CD14-positive monocyte (primary cell): ENCODE results near the gene PLAAT4. TPM values are rescaled to one million over a fixed set of nuclear protein-coding genes. Genes with fewer than 3 reads are reported as not detected.

ENCODE experiments used
- DNase-seq, 3 donors: peaks; one replicate each; pipeline ENCODE4 v3.0.0-alpha.2; 2011 to 2022
- H2AFZ ChIP-seq: 2 replicates; pipeline ENCODE4 v1.6.0; 2012; ENCODE audit warnings: mild to moderate bottlenecking, low read depth, low read length, inconsistent platforms; ENCODE audit not compliant: insufficient read depth, poor library complexity, severe bottlenecking
- H3K27ac ChIP-seq, 2 donors: 1 replicate in 1 of 2; 2 replicates in 1 of 2; pipeline ENCODE4 v1.5.1; 2012 to 2013; ENCODE audit warnings: low read length in 2 of 2, control low read depth in 1 of 2, inconsistent platforms in 1 of 2, low read depth in 1 of 2, mild to moderate bottlenecking in 1 of 2
- H3K27me3 ChIP-seq, 2 donors: one replicate each; pipeline versions ENCODE4 v1.6.0 to v1.6.1; 2011 to 2013; ENCODE audit warnings: low read length in 2 of 2; ENCODE audit not compliant: control insufficient read depth in 2 of 2, insufficient read depth in 2 of 2
- H3K36me3 ChIP-seq, 2 donors: replicated peaks in 1 of 2; 1 replicate in 1 of 2; 2 replicates in 1 of 2; pipeline versions ENCODE4 v1.5.1 to v1.6.1; 2012 to 2013; ENCODE audit warnings: low read length in 2 of 2, control low read depth in 1 of 2, inconsistent platforms in 1 of 2, mild to moderate bottlenecking in 1 of 2; ENCODE audit not compliant: insufficient read depth in 2 of 2, control insufficient read depth in 1 of 2
- H3K4me1 ChIP-seq, 2 donors: 1 replicate in 1 of 2; 2 replicates in 1 of 2; pipeline versions ENCODE4 v1.5.1 to v1.6.1; 2012 to 2013; ENCODE audit warnings: low read length in 2 of 2, control low read depth in 1 of 2, inconsistent platforms in 1 of 2, mild to moderate bottlenecking in 1 of 2, moderate library complexity in 1 of 2; ENCODE audit not compliant: insufficient read depth in 2 of 2, control insufficient read depth in 1 of 2
- H3K4me2 ChIP-seq: replicated peaks from 2 replicates; pipeline ENCODE3; 2012; ENCODE audit warnings: low read length, moderate library complexity, mild to moderate bottlenecking; ENCODE audit not compliant: poor library complexity, severe bottlenecking; ENCODE audit errors: extremely low read depth
- H3K4me3 ChIP-seq, 3 experiments: fragments of 200-600 bp in 1 of 3; sonication (generic) in 1 of 3; replicated peaks in 1 of 3; 1 replicate in 2 of 3; 2 replicates in 1 of 3; pipeline ENCODE4 v1.5.1; 2011 to 2013; ENCODE audit warnings: low read length in 3 of 3, mild to moderate bottlenecking in 3 of 3, control low read depth in 2 of 3, low read depth in 2 of 3, inconsistent platforms in 1 of 3, moderate library complexity in 1 of 3
- H3K79me2 ChIP-seq: 2 replicates; pipeline ENCODE4 v1.6.0; 2012; ENCODE audit warnings: mild to moderate bottlenecking, control low read depth, inconsistent platforms, low read length, moderate library complexity; ENCODE audit not compliant: insufficient read depth
- H3K9ac ChIP-seq: 2 replicates; pipeline ENCODE4 v1.6.0; 2017; ENCODE audit warnings: low read length, mild to moderate bottlenecking; ENCODE audit not compliant: insufficient read depth, poor library complexity, severe bottlenecking
- H3K9me3 ChIP-seq, 2 donors: replicated peaks in 1 of 2; 1 replicate in 1 of 2; 2 replicates in 1 of 2; pipeline versions ENCODE4 v1.5.1 to v1.6.1; 2012 to 2013; ENCODE audit warnings: low read length in 2 of 2, control low read depth in 1 of 2; ENCODE audit not compliant: control insufficient read depth in 1 of 2, insufficient read depth in 1 of 2
- H4K20me1 ChIP-seq: 2 replicates; pipeline ENCODE4 v1.6.0; 2012; ENCODE audit warnings: mild to moderate bottlenecking, low read length, control low read depth, moderate library complexity; ENCODE audit not compliant: insufficient read depth
- H3K27ac Mint-ChIP-seq, 7 donors: one replicate each; pipeline ENCODE4 v1.8.0; 2020; ENCODE audit warnings: mild to moderate bottlenecking in 7 of 7, mixed read lengths in 7 of 7, moderate library complexity in 6 of 7, inconsistent platforms in 2 of 7
- H3K27me3 Mint-ChIP-seq, 3 donors: one replicate each; pipeline ENCODE4 v1.8.0; 2021 to 2022; ENCODE audit warnings: low read depth in 3 of 3, mild to moderate bottlenecking in 3 of 3, mixed read lengths in 3 of 3, moderate library complexity in 3 of 3, inconsistent platforms in 1 of 3
- H3K36me3 Mint-ChIP-seq, 2 donors: one replicate each; pipeline ENCODE4 v1.8.0; 2020; ENCODE audit warnings: mixed read lengths in 2 of 2, inconsistent platforms in 1 of 2, mild to moderate bottlenecking in 1 of 2
- H3K4me1 Mint-ChIP-seq: one replicate; pipeline ENCODE4 v1.8.0; 2020; ENCODE audit warnings: mild to moderate bottlenecking, mixed read lengths
- H3K4me3 Mint-ChIP-seq, 2 donors: one replicate each; pipeline ENCODE4 v1.8.0; 2020; ENCODE audit warnings: mild to moderate bottlenecking in 2 of 2, mixed read lengths in 2 of 2, moderate library complexity in 1 of 2
- H3K9me3 Mint-ChIP-seq, 7 donors: one replicate each; pipeline ENCODE4 v1.8.0; 2020 to 2022; ENCODE audit warnings: mixed read lengths in 7 of 7, mild to moderate bottlenecking in 6 of 7, moderate library complexity in 6 of 7, inconsistent platforms in 2 of 7
- WGBS: methylation state at CpG from one replicate; pipeline ENCODE4 v1.1.5; 2013; ENCODE audit warnings: missing lambda C conversion rate; ENCODE audit not compliant: insufficient coverage; 5-methylcytosine and 5-hydroxymethylcytosine counted together
- intact Hi-C, 2 donors: fragments of 100-400 bp; cut with micrococcal nuclease; formaldehyde crosslinking; loops; one replicate each; pipeline versions ENCODE4 v1.15.0 to v1.15.1; 2023
- polyA minus RNA-seq: library from RNA; depleted of rRNA, polyadenylated mRNA; stranded (reverse); fragments of >200 nt; gene quantifications from 2 replicates; pipeline ENCODE4 v1.2.3, GENCODE V29; 2012
- polyA plus RNA-seq, 3 donors: library from polyadenylated mRNA; depleted of rRNA in 1 of 3; unstranded in 2 of 3; stranded (reverse) in 1 of 3; fragments of 300-500 nt in 2 of 3; fragments of >200 nt in 1 of 3; fragmentation: Illumina TruSeq in 2 of 3; gene quantifications; 1 replicate in 2 of 3; 2 replicates in 1 of 3; pipeline ENCODE4 v1.2.3, GENCODE V29; 2012 to 2021
- total RNA-seq, 12 experiments: library from RNA in 1 of 12; stranded (reverse) in 1 of 12; fragments of 120-200 nt in 1 of 12; gene quantifications; one replicate each; pipeline ENCODE4 v1.2.4 and lab custom pipeline; 2013 to 2026; ENCODE audit warnings: mixed read lengths in 6 of 12, inconsistent platforms in 1 of 12
- TF ChIP-seq, protein P1 (sequence below): fragments of 200-600 bp; IDR thresholded peaks from one replicate; pipeline ENCODE4 v1.8.0; 2022; ENCODE audit warnings: antibody characterized with exemption, mild to moderate bottlenecking

The PLAAT4 gene
- 75.1 TPM for total RNA-seq (2013)
- 100 to 1,000 TPM in 2 of 3 donors, 10 to 100 TPM in 1; 55.2 to 119 (median 101) TPM for polyA plus RNA-seq
- polyA minus RNA-seq = 23.3 and 61.0 TPM in 2 replicates
- total RNA-seq (lab: John Stamatoyannopoulos, UW) = 1.4 to 18.3 (median 13.1) reads per million in 11 experiments

DNA sequence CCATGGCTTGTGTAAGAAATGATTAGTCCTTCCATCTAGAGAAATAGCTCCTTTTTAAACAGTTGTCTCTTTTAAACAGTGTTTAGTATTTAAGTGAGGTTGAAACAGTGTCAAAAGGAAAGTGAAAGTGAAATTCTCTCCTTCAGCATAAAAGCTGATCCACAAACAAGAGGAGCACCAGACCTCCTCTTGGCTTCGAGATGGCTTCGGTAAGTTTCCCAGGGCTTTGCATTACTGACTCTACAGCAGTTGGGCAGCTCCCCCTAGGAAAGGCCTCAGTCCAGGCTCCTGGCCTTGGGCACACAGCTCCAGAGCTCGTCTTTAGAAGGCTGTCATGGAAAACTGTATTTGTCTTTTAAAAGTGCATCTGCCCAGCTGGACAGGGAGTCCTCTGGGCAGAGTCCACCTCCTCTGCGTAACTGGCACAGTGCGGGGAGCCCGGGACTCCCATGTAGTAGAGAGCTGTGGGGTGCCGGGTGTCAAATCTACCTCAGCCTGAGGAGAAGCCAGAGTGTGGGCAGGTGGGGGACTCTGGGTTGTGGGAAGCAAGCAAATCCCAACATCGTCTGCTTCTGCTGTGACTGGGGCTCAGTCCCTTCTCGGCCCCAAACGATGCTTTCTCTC lies at the start of gene PLAAT4:
TSS of gene PLAAT4 (plus strand) at position 140 of the 624 bp plus-strand sequence. CDS start at position 201, 61 bp downstream.
- peaks cover 4 to 9% of the 10 kb centered on the region in 2 donors for H3K36me3 Mint-ChIP-seq
- WGBS = 22% methylated on average over 7 of the region's 10 CpGs
- peak within 1 kb of the TSS; percentile 93 to 99 for H3K4me3 Mint-ChIP-seq
- Histone ChIP-seq H3K27me3 (no peaks in the 10 kb centered on the region), H3K4me2 (peak within 1 kb of the TSS; percentile 72), H2AFZ (peak within 1 kb of the TSS; percentile 84), H3K4me1 (peaks cover 27 to 31% of the 10 kb centered on the region in 2 donors), H3K9me3 (no peaks in the 10 kb centered on the region), H3K9ac (peak within 1 kb of the TSS; percentile 74), H3K36me3 (no peaks in the 10 kb centered on the region), H3K4me3 (peak within 1 kb of the TSS; percentile 71 to 79 (median 75)), H3K79me2 (no peaks in the 10 kb centered on the region), H4K20me1 (no peaks in the 10 kb centered on the region), H3K27ac (peak within 1 kb of the TSS; percentile 56 to 82)
- H3K27ac Mint-ChIP-seq = peak within 1 kb of the TSS; percentile 83 to 93 (median 91)
- DNase-seq = peak; percentile 29 to 54 (median 38)
- intact Hi-C loops = no loop called here
- no peaks in the 10 kb centered on the region for H3K9me3 Mint-ChIP-seq
- TF ChIP-seq, protein P1, sequence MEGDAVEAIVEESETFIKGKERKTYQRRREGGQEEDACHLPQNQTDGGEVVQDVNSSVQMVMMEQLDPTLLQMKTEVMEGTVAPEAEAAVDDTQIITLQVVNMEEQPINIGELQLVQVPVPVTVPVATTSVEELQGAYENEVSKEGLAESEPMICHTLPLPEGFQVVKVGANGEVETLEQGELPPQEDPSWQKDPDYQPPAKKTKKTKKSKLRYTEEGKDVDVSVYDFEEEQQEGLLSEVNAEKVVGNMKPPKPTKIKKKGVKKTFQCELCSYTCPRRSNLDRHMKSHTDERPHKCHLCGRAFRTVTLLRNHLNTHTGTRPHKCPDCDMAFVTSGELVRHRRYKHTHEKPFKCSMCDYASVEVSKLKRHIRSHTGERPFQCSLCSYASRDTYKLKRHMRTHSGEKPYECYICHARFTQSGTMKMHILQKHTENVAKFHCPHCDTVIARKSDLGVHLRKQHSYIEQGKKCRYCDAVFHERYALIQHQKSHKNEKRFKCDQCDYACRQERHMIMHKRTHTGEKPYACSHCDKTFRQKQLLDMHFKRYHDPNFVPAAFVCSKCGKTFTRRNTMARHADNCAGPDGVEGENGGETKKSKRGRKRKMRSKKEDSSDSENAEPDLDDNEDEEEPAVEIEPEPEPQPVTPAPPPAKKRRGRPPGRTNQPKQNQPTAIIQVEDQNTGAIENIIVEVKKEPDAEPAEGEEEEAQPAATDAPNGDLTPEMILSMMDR = no peak
- peaks cover 4 to 10% (median 5%) of the 10 kb centered on the region in 3 donors for H3K27me3 Mint-ChIP-seq
- H3K4me1 Mint-ChIP-seq = peaks cover 43% of the 10 kb centered on the region

- Histone ChIP-seq H3K9me3 (peaks cover 0 to 15% of the 10 kb centered on the region in 2 donors), H4K20me1 (no peaks in the 10 kb centered on the region), H3K4me3 (no peak overlapping the region), H3K36me3 (no peaks in the 10 kb centered on the region), H3K4me2 (no peak overlapping the region), H3K27ac (no peak overlapping the region), H3K79me2 (no peaks in the 10 kb centered on the region), H3K4me1 (peaks cover 36 to 40% of the 10 kb centered on the region in 2 donors), H2AFZ (no peak overlapping the region), H3K9ac (no peak overlapping the region), H3K27me3 (peaks cover 13 to 26% of the 10 kb centered on the region in 2 donors)
- TF ChIP-seq, protein P1 = no peak
- DNase-seq = no peak
- intact Hi-C loops = no loop called here
- H3K9me3 Mint-ChIP-seq = peaks cover 16 to 32% (median 22%) of the 10 kb centered on the region in 7 donors
- peaks cover 39% of the 10 kb centered on the region for H3K4me1 Mint-ChIP-seq
- no peak overlapping the region for H3K27ac Mint-ChIP-seq
- H3K27me3 Mint-ChIP-seq = peaks cover 18 to 44% (median 20%) of the 10 kb centered on the region in 3 donors
- WGBS = no CpG with 5 or more reads among the region's 1 CpG
- H3K4me3 Mint-ChIP-seq = no peak overlapping the region
- peaks cover 3 to 10% of the 10 kb centered on the region in 2 donors for H3K36me3 Mint-ChIP-seq
Measured at GRCh38 chr11:63488789-63489188, 47.8 kb upstream of the PLAAT4 start.
